Measurements from ENCODE around the gene CTLA4. TPM values are rescaled to one million over a fixed set of nuclear protein-coding genes. Genes with fewer than 3 reads are reported as not detected.

The CTLA4 gene
- total RNA-seq, 1 donor from 2014 or later: 0.44 TPM

Other genes starting within 250 kb of the CTLA4 start
- gene CD28, start 161.1 kb upstream of the CTLA4 start, total RNA-seq: 0.21 TPM
- gene ICOS, start 69.0 kb downstream of the CTLA4 start, total RNA-seq: 0.23 TPM